Parathyroid adenoma (tissue), 2 donors: Measurements from ENCODE around the gene CDC37L1.

Experiments used
- H2AFZ ChIP-seq: fragments of 300-600 bp; sonication (generic); one replicate; pipeline ENCODE4 v1.7.0; 2017; ENCODE audit warnings: antibody characterized with exemption, mild to moderate bottlenecking
- H3K27ac ChIP-seq: fragments of 300-600 bp; sonication (generic); one replicate; pipeline ENCODE4 v1.7.0; 2017
- H3K27me3 ChIP-seq: fragments of 300-600 bp; sonication (generic); one replicate; pipeline ENCODE4 v1.7.0; 2017; ENCODE audit warnings: low read length; ENCODE audit not compliant: control insufficient read depth, insufficient read depth
- H3K36me3 ChIP-seq: fragments of 300-600 bp; sonication (generic); one replicate; pipeline ENCODE4 v1.7.0; 2017; ENCODE audit warnings: low read length; ENCODE audit not compliant: control insufficient read depth, insufficient read depth
- H3K4me1 ChIP-seq: fragments of 300-600 bp; sonication (generic); one replicate; pipeline ENCODE4 v1.7.0; 2017; ENCODE audit warnings: control low read depth
- H3K4me2 ChIP-seq: fragments of 300-600 bp; sonication (generic); one replicate; pipeline ENCODE4 v1.7.0; 2017; ENCODE audit warnings: low read length
- H3K4me3 ChIP-seq: fragments of 300-600 bp; sonication (generic); one replicate; pipeline ENCODE4 v1.7.0; 2017; ENCODE audit warnings: low read depth, low read length
- H3K79me2 ChIP-seq: fragments of 300-600 bp; sonication (generic); one replicate; pipeline ENCODE4 v1.7.0; 2017; ENCODE audit warnings: control low read depth
- H3K9ac ChIP-seq: fragments of 300-600 bp; sonication (generic); one replicate; pipeline ENCODE4 v1.7.0; 2017; ENCODE audit warnings: mild to moderate bottlenecking
- H3K9me3 ChIP-seq: fragments of 300-600 bp; sonication (generic); one replicate; pipeline ENCODE4 v1.7.0; 2017; ENCODE audit warnings: low read length; ENCODE audit not compliant: control insufficient read depth
- TF ChIP-seq, protein P1 (sequence below): fragments of 300-600 bp; sonication (generic); IDR thresholded peaks from one replicate; pipeline ENCODE4 v1.7.0; 2017; ENCODE audit warnings: antibody characterized with exemption, mild to moderate bottlenecking
- donor health status: primary hyperparathyroidism.

The CDC37L1 gene

DNA sequence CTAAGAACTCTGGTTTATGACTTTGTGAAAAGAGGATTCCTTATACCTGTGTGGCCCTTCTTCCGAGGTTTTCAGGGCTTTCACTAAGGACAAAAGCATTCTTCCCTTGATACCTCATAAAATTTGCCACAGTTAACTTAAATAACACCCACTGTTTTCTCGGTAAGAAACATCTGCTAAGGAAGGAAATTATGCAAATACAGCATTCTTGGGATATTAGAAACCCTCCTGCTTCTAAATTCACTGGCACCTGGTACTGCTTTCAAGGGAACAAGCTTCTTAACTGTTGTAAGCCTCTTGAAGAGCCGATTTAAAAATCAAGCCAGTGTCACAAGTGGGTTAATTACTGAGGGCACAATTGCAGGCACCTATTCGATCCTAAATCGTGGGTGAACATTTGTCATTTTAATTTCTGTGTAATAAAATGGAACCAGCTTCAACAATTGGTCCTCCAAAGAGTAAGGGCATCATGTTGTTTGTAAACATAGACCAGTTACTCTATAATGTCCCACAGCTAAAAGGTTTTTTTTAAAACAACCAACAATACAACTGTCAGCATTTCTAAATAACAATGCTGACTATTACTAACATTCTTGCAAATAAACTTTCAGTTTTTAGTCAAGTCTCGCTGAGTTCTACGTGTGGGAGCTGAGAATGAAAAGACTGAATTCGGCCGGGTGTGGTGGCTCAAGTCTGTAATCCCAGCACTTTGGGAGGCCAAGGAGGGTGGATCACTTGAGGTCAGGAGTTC lies 35.1 kb downstream of the CDC37L1 start:
- H3K27me3 ChIP-seq = no peaks in the 10 kb centered on the region
- no peaks in the 10 kb centered on the region for H3K79me2 ChIP-seq
- no peaks in the 10 kb centered on the region for H3K4me1 ChIP-seq
- no peak overlapping the region for H3K4me3 ChIP-seq
- no peak overlapping the region for H3K27ac ChIP-seq
- no peaks in the 10 kb centered on the region for H3K9me3 ChIP-seq
- H3K36me3 ChIP-seq = no peaks in the 10 kb centered on the region
- no peak overlapping the region for H3K9ac ChIP-seq
- TF ChIP-seq, protein P1, sequence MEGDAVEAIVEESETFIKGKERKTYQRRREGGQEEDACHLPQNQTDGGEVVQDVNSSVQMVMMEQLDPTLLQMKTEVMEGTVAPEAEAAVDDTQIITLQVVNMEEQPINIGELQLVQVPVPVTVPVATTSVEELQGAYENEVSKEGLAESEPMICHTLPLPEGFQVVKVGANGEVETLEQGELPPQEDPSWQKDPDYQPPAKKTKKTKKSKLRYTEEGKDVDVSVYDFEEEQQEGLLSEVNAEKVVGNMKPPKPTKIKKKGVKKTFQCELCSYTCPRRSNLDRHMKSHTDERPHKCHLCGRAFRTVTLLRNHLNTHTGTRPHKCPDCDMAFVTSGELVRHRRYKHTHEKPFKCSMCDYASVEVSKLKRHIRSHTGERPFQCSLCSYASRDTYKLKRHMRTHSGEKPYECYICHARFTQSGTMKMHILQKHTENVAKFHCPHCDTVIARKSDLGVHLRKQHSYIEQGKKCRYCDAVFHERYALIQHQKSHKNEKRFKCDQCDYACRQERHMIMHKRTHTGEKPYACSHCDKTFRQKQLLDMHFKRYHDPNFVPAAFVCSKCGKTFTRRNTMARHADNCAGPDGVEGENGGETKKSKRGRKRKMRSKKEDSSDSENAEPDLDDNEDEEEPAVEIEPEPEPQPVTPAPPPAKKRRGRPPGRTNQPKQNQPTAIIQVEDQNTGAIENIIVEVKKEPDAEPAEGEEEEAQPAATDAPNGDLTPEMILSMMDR = no peak
- no peak overlapping the region for H3K4me2 ChIP-seq
- H2AFZ ChIP-seq = no peak overlapping the region

DNA sequence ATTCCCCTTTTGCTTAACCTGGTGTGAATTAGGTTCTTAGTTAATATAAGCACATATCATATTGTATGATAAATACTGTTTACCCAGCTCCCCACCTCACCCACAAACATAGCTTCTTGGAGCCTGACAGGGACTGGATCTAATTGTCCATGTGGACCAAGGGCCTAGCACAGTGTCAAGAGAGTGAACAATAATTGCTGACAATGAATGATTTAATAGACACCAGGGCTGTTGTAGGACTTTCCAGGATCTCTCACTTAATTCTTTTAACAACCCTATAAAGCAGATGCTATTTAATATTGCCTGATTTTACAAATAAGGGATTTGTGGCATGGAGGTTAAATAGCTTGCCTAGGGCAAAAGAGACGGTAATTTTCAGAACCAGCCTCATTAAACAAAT lies 36.8 kb downstream of the CDC37L1 start:
- Histone ChIP-seq H3K9ac (no peak overlapping the region), H2AFZ (no peak overlapping the region), H3K4me1 (no peaks in the 10 kb centered on the region), H3K27ac (no peak overlapping the region), H3K4me2 (no peak overlapping the region), H3K27me3 (no peaks in the 10 kb centered on the region), H3K9me3 (no peaks in the 10 kb centered on the region), H3K79me2 (no peaks in the 10 kb centered on the region), H3K4me3 (no peak overlapping the region), H3K36me3 (no peaks in the 10 kb centered on the region)
- TF ChIP-seq, protein P1 = no peak

DNA sequence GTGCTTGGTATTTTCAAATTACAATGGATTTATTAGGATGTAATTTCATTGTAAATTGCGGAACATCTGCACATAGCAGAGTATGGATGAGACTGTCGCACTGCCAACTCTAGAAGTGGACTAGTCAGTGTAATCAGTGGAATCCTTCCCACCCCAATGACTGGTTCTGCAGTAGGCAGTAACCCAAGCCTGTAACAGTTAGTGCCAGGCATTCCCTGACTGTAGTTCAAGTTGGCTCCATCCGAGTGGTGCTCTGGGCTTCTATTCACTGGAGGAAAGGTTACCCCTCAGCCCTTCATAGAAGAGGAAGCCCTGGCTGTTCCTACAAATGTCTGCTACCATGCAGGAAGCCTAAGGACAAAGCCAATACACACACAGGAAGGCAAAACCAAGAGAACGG lies 38.4 kb downstream of the CDC37L1 start:
- Histone ChIP-seq H3K9ac (no peak overlapping the region), H3K79me2 (no peaks in the 10 kb centered on the region), H3K4me1 (no peaks in the 10 kb centered on the region), H3K4me2 (no peak overlapping the region), H2AFZ (no peak overlapping the region), H3K9me3 (no peaks in the 10 kb centered on the region), H3K27ac (no peak overlapping the region), H3K27me3 (no peaks in the 10 kb centered on the region), H3K36me3 (no peaks in the 10 kb centered on the region), H3K4me3 (no peak overlapping the region)
- TF ChIP-seq, protein P1 = no peak

DNA sequence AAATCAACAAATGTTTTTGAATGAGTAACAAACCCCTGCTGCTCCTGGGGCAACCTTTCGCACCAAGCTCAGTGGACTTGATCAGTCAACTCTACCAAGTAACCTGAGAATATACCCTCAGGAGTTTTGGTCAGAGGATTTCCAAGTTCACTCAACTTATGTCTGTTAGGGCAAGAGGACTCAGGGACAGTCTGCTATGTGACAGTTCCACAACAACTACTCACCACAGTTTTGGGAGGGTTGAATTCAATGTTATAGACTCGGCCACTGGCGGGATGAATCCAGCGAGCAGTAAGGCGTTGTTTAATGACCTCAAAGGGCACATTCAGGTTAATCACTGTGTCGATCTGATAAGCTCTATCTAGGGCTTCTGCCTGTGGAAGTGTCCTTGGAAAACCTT lies 39.5 kb downstream of the CDC37L1 start:
- H3K4me1 ChIP-seq = no peaks in the 10 kb centered on the region
- no peaks in the 10 kb centered on the region for H3K27me3 ChIP-seq
- H3K9me3 ChIP-seq = no peaks in the 10 kb centered on the region
- no peak overlapping the region for H3K4me2 ChIP-seq
- TF ChIP-seq, protein P1 = no peak
- no peak overlapping the region for H3K4me3 ChIP-seq
- no peak overlapping the region for H2AFZ ChIP-seq
- H3K9ac ChIP-seq = no peak overlapping the region
- no peaks in the 10 kb centered on the region for H3K36me3 ChIP-seq
- no peaks in the 10 kb centered on the region for H3K79me2 ChIP-seq
- H3K27ac ChIP-seq = no peak overlapping the region

DNA sequence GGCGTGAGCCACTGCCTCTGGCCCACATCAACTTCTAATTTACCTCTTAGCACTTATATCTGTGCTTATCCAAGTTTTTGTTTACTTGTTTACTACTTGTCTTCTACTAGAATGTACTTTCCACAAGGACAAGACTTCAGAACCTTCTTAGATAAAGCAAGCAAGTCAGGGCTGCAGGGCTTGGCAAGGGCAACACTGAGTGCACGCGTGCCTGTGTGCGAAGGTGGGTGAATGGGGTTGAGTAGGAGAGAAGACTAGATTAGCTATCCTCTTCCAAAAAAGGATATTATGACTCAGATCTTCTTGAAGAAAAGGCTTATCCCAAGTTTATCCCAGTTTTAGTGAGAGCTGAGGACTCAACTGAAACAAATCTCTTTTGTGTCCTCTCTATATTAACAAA lies 42.4 kb downstream of the CDC37L1 start:
- H3K27me3 ChIP-seq = no peaks in the 10 kb centered on the region
- H3K36me3 ChIP-seq = no peaks in the 10 kb centered on the region
- no peak overlapping the region for H3K27ac ChIP-seq
- H3K79me2 ChIP-seq = peaks cover 2% of the 10 kb centered on the region
- H3K4me1 ChIP-seq = no peaks in the 10 kb centered on the region
- TF ChIP-seq, protein P1 = no peak
- H3K4me3 ChIP-seq = no peak overlapping the region
- no peaks in the 10 kb centered on the region for H3K9me3 ChIP-seq
- no peak overlapping the region for H2AFZ ChIP-seq
- H3K9ac ChIP-seq = no peak overlapping the region
- H3K4me2 ChIP-seq = no peak overlapping the region
